MM.1S (cell line): Measurements from ENCODE around the gene STK32B.

Source experiments
- CTCF ChIP-seq: fragments of 300-600 bp; sonication (generic); IDR thresholded peaks from 2 replicates; pipeline ENCODE4 v1.5.1; 2016; ENCODE audit warnings: antibody characterized with exemption, low read length, mixed read lengths
- EZH2 ChIP-seq: fragments of 300-600 bp; sonication (generic); optimal IDR thresholded peaks from 2 replicates; pipeline ENCODE3; 2017; ENCODE audit warnings: low read depth, mild to moderate bottlenecking, antibody characterized with exemption, low read length, mixed read lengths
- EZH2phosphoT487 ChIP-seq: fragments of 300-600 bp; sonication (generic); IDR thresholded peaks from 2 replicates; pipeline ENCODE4 v1.6.1; 2018; ENCODE audit warnings: antibody characterized with exemption, low read length

DNA sequence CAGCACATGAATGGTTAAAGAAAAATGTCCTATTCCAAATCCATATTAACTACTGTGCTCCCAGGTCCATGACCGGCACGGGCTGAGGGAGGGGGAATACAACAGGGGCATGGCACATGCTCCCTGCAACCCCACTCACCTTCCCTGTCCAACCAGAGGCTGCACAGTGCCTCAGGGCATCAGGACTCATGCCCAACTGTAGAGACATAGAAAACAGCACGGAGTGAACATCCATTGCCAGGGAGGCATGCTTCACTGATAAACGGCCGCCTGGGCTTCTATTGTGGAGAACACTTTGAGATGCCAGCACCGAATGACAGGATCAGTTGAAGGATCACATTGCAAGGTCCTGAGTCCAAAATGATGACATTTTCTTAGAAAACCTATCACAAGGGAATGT is 140.6 kb downstream of the STK32B start:
- TF ChIP-seq CTCF (no peak), EZH2 (no peak), EZH2phosphoT487 (no peak)
